Activated naive CD8-positive, alpha-beta T cell (primary cell): ENCODE results near the gene ZBTB48.
"Not testable (repeated sequence)": the region's sequence is repeated elsewhere in the genome, so short reads cannot be mapped to it uniquely, and the experiment has no call there.

ENCODE experiments used
- H3K27ac Mint-ChIP-seq: one replicate; pipeline ENCODE4 v1.8.0; 2021; ENCODE audit warnings: mixed read lengths
- H3K27me3 Mint-ChIP-seq: one replicate; pipeline ENCODE4 v1.8.0; 2021; ENCODE audit warnings: mixed read lengths
- H3K36me3 Mint-ChIP-seq: one replicate; pipeline ENCODE4 v1.8.0; 2021; ENCODE audit warnings: mixed read lengths
- H3K4me1 Mint-ChIP-seq: one replicate; pipeline ENCODE4 v1.8.0; 2021; ENCODE audit warnings: low read depth, mixed read lengths
- H3K4me3 Mint-ChIP-seq: one replicate; pipeline ENCODE4 v1.8.0; 2021; ENCODE audit warnings: mild to moderate bottlenecking, mixed read lengths
- H3K9me3 Mint-ChIP-seq: one replicate; pipeline ENCODE4 v1.8.0; 2021; ENCODE audit warnings: low read depth, mixed read lengths

Gene ZBTB48

GRCh38 chr1:6592865-6593593 lies 13.2 kb downstream of the ZBTB48 start:
- Mint-ChIP-seq H3K27me3 (no peaks in the 10 kb centered on the region), H3K27ac (no peak overlapping the region), H3K36me3 (peaks cover 3% of the 10 kb centered on the region)

GRCh38 chr1:6593810-6594209 lies 14.0 kb downstream of the ZBTB48 start:
- Mint-ChIP-seq H3K9me3 (no peaks in the 10 kb centered on the region), H3K27me3 (no peaks in the 10 kb centered on the region), H3K36me3 (peaks cover 3% of the 10 kb centered on the region), H3K27ac (no peak overlapping the region), H3K4me3 (no peak overlapping the region), H3K4me1 (peaks cover 47% of the 10 kb centered on the region)

More at GRCh38 chr1:6592865-6593593, 13.2 kb downstream of the ZBTB48 start:
- no peak overlapping the region for H3K4me3 Mint-ChIP-seq
- peaks cover 43% of the 10 kb centered on the region for H3K4me1 Mint-ChIP-seq
- no peaks in the 10 kb centered on the region for H3K9me3 Mint-ChIP-seq

- H3K4me3 Mint-ChIP-seq, result no peak overlapping the region
- H3K4me1 Mint-ChIP-seq, result peaks cover 55% of the 10 kb centered on the region
- H3K27me3 Mint-ChIP-seq, result no peaks in the 10 kb centered on the region
- peaks cover 5% of the 10 kb centered on the region for H3K36me3 Mint-ChIP-seq
- no peak overlapping the region for H3K27ac Mint-ChIP-seq
- H3K9me3 Mint-ChIP-seq, result no peaks in the 10 kb centered on the region
Observed at GRCh38 chr1:6594977-6595740, 15.4 kb downstream of the ZBTB48 start.

- peak overlapping the region; percentile 35 for H3K4me3 Mint-ChIP-seq
- peaks cover 49% of the 10 kb centered on the region for H3K4me1 Mint-ChIP-seq
- H3K27me3 Mint-ChIP-seq, result no peaks in the 10 kb centered on the region
- H3K9me3 Mint-ChIP-seq, result no peaks in the 10 kb centered on the region
- H3K36me3 Mint-ChIP-seq, result peaks cover 6% of the 10 kb centered on the region
- peak overlapping the region; percentile 64 for H3K27ac Mint-ChIP-seq
Observed at GRCh38 chr1:6596351-6596750, 16.6 kb downstream of the ZBTB48 start.

- Mint-ChIP-seq H3K27me3 (no peaks in the 10 kb centered on the region), H3K9me3 (no peaks in the 10 kb centered on the region), H3K4me3 (peak overlapping the region; percentile 52), H3K4me1 (peaks cover 43% of the 10 kb centered on the region), H3K36me3 (peaks cover 6% of the 10 kb centered on the region), H3K27ac (no peak overlapping the region)
Observed at GRCh38 chr1:6596886-6597776, 17.3 kb downstream of the ZBTB48 start.

GRCh38 chr1:6597777-6598131 lies 18.0 kb downstream of the ZBTB48 start:
- Mint-ChIP-seq H3K36me3 (peaks cover 6% of the 10 kb centered on the region), H3K4me3 (peak overlapping the region; percentile 100), H3K9me3 (no peaks in the 10 kb centered on the region), H3K4me1 (peaks cover 40% of the 10 kb centered on the region), H3K27me3 (no peaks in the 10 kb centered on the region), H3K27ac (no peak overlapping the region)

- H3K9me3 Mint-ChIP-seq, result no peaks in the 10 kb centered on the region
- H3K4me3 Mint-ChIP-seq, result peak overlapping the region; percentile 100
- peaks cover 51% of the 10 kb centered on the region for H3K4me1 Mint-ChIP-seq
- no peaks in the 10 kb centered on the region for H3K27me3 Mint-ChIP-seq
- H3K36me3 Mint-ChIP-seq, result peaks cover 4% of the 10 kb centered on the region
- peak overlapping the region; percentile 98 for H3K27ac Mint-ChIP-seq
Observed at GRCh38 chr1:6599141-6599975, 19.6 kb downstream of the ZBTB48 start.

GRCh38 chr1:6599991-6600390 lies 20.2 kb downstream of the ZBTB48 start:
- peak overlapping the region; percentile 98 for H3K27ac Mint-ChIP-seq
- not testable (repeated sequence) for H3K9me3 Mint-ChIP-seq, H3K36me3 Mint-ChIP-seq, H3K27me3 Mint-ChIP-seq
- peaks cover 51% of the 10 kb centered on the region for H3K4me1 Mint-ChIP-seq
- H3K4me3 Mint-ChIP-seq, result peak overlapping the region; percentile 100

- Mint-ChIP-seq H3K9me3 (no peaks in the 10 kb centered on the region), H3K4me3 (peak overlapping the region; percentile 100), H3K4me1 (peaks cover 50% of the 10 kb centered on the region), H3K27ac (peak overlapping the region; percentile 98), H3K36me3 (peaks cover 4% of the 10 kb centered on the region), H3K27me3 (no peaks in the 10 kb centered on the region)
Observed at GRCh38 chr1:6600410-6601048, 20.7 kb downstream of the ZBTB48 start.

GRCh38 chr1:6601049-6601922 lies 21.5 kb downstream of the ZBTB48 start:
- Mint-ChIP-seq H3K36me3 (peaks cover 4% of the 10 kb centered on the region), H3K4me1 (peaks cover 43% of the 10 kb centered on the region), H3K27me3 (no peaks in the 10 kb centered on the region), H3K9me3 (no peaks in the 10 kb centered on the region), H3K4me3 (peak overlapping the region; percentile 100), H3K27ac (peak overlapping the region; percentile 98)

GRCh38 chr1:6601923-6602668 lies 22.3 kb downstream of the ZBTB48 start:
- Mint-ChIP-seq H3K9me3 (no peaks in the 10 kb centered on the region), H3K36me3 (peaks cover 4% of the 10 kb centered on the region), H3K4me1 (peaks cover 35% of the 10 kb centered on the region), H3K4me3 (peak overlapping the region; percentile 100), H3K27me3 (no peaks in the 10 kb centered on the region), H3K27ac (peak overlapping the region; percentile 98)

GRCh38 chr1:6602669-6603237 lies 23.0 kb downstream of the ZBTB48 start, which contains the start of gene KLHL21:
Gene KLHL21 (minus strand): TSS chr1:6602869. CDS start chr1:6602817, 52 bp downstream.
- H3K4me3 Mint-ChIP-seq, result peak within 1 kb of the TSS; percentile 100
- peaks cover 4% of the 10 kb centered on the region for H3K36me3 Mint-ChIP-seq
- no peaks in the 10 kb centered on the region for H3K27me3 Mint-ChIP-seq
- H3K27ac Mint-ChIP-seq, result peak within 1 kb of the TSS; percentile 98
- no peaks in the 10 kb centered on the region for H3K9me3 Mint-ChIP-seq
- H3K4me1 Mint-ChIP-seq, result peaks cover 30% of the 10 kb centered on the region
